Measurements from ENCODE around the gene RTL1.

Gene RTL1

GRCh38 chr14:100881211-100882025, 22.1 kb downstream of the RTL1 start:
- DNase-seq, result no peak

GRCh38 chr14:100880271-100881101, 23.0 kb downstream of the RTL1 start:
- no peak for DNase-seq

DNA sequence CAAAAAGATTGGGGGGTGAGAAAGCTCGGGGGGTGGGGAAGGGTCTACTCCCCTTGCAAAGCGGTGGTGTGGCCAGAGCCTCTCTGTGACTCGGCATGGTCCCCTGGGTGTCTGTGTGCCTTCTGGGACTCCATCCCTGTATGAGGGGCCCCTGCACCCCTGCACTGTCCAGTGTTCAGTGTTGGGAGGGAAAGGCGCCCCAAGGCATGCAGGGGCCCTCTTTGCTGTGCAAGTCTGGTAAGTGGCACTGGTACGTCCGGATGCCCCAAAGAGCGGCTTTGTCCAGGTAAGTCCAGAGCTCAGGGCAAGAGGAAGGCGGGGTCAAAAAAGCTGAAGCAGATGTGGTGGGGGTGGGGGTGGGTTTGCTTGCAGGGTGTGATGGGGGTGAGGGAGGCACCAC, 23.7 kb downstream of the RTL1 start:
- DNase-seq, result no peak

GRCh38 chr14:100879194-100879593, 24.3 kb downstream of the RTL1 start:
- DNase-seq, result no peak

- DNase-seq, result no peak
These were observed 25.0 kb downstream of the RTL1 start for GRCh38 chr14:100878271-100879146.

- DNase-seq, result no peak
These were observed 27.5 kb downstream of the RTL1 start for GRCh38 chr14:100875861-100876590.

DNA sequence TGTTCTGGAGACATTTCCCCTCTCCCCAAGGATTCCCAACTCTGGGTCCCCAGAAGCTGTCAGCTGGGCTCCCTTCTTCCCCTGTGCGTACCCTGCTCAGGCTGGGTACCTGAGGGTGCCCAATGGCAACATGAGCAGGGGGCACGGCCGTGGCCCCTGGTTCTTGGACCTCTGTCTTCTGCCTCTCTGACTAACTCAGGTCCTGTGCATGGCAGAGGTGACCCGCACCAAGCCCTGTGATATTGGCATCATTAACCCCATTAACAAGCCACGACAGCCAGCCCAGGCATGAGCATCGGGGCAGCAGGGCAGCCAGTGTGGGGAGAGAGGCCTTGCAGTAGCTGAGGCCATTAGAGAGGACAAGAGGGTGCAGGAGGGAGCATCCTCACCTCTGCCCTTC, 28.4 kb downstream of the RTL1 start:
- DNase-seq, result no peak

DNA sequence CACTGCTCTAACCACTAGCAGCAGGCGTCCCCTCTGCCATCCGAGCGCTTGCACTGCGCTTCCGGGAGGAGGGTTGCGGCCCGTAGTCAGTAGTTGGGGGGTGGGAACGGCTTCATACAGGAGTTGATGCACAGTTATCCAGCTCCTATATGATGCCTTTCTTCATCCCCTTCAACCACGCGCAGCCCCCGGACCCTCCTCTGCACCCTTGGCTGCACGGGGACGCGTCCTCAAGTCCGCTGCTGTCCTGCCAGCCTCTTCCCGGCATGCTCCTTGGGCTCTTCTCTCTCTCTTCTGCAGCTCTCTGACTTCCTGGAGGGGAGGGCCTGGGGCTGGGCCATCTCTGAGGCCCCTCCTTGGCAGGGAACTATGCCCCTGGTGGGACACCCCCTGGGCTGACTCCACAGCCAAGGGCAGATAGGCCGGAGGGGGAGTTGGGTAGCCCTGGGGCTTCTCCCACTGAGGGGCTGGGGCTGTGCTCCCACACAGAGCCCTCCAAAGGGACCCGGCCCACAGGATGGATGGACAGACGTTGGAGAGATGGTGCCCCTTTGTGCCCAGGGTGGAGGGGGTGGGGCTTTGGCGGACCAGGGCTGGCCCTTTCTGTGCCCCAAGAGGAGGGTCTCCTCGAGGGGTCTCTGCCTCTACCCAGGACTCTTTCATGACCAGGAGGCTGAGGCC, 29.0 kb downstream of the RTL1 start:
- DNase-seq, result no peak

- DNase-seq, result no peak
These were observed 29.5 kb downstream of the RTL1 start for GRCh38 chr14:100874051-100874410.

GRCh38 chr14:100873096-100873482, 30.4 kb downstream of the RTL1 start:
- DNase-seq, result no peak

DNA sequence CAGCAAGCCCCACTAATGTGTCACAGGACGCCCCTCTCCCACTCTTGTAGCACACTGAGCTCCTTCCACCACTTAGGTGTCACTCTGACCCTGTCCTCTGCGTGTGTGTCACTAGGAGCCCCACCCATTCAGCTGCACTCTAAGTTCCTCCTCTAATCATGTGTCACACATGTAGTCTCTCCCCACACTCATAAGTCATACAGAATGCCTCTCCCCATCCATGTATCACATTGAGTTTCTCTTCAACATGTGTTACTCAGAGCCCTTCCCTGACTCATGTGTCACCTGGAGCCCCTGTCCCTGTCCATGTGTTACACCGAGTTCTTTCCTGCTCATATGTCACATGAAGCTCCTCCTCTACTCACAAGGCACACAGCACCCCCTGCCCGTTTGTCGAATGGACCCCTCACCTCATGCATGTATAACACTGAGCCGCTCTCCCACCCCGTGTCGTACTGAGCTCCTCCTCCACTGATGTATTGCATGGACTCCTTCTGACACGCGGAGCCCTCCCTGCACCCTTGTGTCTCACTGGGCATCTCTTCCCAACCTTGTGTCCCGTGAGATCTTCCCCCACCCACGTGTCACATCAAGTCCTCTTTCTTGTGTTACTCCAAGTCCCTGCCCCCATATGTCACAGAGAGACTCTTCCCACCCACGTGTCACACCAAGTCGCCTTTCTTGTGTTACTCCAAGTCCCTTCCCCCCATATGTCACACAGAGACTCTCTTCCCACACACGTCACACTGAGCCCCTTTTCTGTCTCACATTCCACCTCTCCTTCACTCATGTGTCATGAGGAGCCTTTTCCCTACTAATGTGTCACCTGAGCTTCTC, 31.0 kb downstream of the RTL1 start:
- DNase-seq, result no peak

- no peak for DNase-seq
These were observed 32.0 kb downstream of the RTL1 start for GRCh38 chr14:100871234-100872186.

DNA sequence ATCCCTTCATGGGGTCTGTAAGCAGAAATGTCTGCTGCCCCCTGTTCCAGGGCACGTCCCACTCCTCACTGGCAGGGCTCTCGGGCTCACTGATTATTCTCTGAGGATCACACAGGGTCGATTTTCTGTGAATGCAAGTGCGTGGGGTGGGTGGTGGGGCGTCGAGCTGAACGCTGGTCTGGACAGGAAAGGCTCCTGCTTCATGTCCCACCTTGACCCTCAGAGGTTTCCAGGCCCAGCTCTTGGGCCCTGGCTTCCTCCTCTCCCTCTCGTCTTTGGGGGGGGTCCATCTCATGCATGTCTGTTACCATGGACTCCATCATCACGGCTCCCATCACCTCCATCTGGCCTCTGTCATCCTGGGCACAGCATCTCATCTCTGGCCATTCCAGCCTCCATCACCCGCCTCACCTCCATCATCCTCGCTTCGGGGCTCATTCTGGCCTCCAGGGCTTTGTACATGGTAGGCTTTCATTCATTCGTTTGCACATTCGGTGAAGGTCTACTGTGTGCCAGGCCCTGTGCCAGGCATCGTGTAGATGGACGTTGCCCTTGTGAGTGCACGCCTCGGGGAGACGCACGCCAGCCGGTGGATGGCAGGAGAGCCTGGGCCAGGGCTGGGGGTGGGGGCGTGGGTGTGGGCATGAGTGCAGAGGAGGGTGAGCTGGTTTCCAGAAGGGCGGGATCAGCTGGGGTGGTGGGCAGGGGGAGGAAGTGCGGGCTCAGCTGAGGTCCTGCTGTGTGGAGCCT, 34.7 kb downstream of the RTL1 start:
- no peak for DNase-seq

GRCh38 chr14:100867631-100868315, 35.7 kb downstream of the RTL1 start:
- no peak for DNase-seq

DNA sequence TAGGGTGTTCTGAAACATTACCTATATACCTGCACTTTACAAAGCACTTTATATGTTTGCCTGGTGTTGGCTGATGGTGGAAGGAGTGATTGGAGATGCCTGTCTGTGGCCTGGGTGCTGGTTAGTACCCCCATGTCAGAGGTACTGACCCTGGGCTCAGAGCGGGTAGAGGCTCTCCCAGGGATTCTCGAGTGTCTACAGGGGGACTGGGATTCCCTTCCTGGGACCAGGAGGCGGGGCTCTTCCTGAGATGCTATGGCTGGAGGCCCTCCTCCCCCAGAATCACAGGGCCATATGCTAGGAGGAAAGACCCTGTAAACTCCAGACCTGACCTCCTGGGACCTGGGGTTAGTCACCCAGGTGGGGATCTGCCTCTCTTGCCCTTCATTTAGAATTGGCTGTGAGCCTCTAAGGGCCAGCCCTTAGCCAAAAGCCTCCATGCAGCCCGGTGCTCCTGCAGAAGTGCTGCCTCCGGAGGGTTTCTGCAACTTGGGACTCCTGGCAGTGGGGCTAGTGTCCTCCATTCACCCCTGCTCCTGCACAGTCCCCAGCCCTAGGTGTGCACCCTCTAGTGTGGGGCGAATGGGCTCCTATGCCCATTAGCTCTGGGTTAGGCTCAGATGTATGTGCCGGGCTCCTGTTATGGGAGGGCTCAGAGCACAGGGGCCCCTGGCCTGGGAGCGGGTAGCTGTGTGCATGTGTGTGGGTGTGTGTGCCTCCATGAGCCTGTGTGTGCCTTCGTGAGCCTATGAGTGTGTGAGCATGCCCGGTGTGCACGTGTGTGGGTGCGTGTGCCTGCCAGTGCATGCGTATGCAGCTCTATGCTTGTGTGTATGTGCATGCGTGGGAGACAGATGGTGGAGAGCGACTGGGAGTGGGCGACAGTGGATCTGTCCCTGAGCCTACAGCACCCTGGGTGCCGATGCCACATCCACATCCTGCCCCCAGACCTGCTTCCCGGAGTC, 36.6 kb downstream of the RTL1 start:
- DNase-seq, result no peak

- DNase-seq, result no peak
These were observed 37.6 kb downstream of the RTL1 start for GRCh38 chr14:100865682-100866591.
